Esophagus (tissue), 2 donors: Measurements from ENCODE around the gene PUM1. TPM values are rescaled to one million over a fixed set of nuclear protein-coding genes. Genes with fewer than 3 reads are reported as not detected.

Source experiments
- H3K27ac ChIP-seq, 2 donors: one replicate each; pipeline ENCODE4 v1.5.1; 2013; ENCODE audit warnings: low read depth in 2 of 2, mild to moderate bottlenecking in 2 of 2, inconsistent platforms in 1 of 2, low read length in 1 of 2, moderate library complexity in 1 of 2
- H3K27me3 ChIP-seq, 2 donors: one replicate each; pipeline ENCODE4 v1.6.1; 2013; ENCODE audit warnings: low read length in 2 of 2, control low read depth in 1 of 2, mild to moderate bottlenecking in 1 of 2; ENCODE audit not compliant: insufficient read depth in 2 of 2, control insufficient read depth in 1 of 2
- H3K36me3 ChIP-seq, 2 donors: one replicate each; pipeline ENCODE4 v1.6.1; 2013; ENCODE audit warnings: low read length in 1 of 2; ENCODE audit not compliant: control insufficient read depth in 2 of 2, insufficient read depth in 2 of 2
- H3K4me1 ChIP-seq, 2 donors: one replicate each; pipeline ENCODE4 v1.6.1; 2013; ENCODE audit warnings: low read length in 1 of 2; ENCODE audit not compliant: control insufficient read depth in 2 of 2, insufficient read depth in 2 of 2
- H3K4me3 ChIP-seq, 2 donors: one replicate each; pipeline ENCODE4 v1.5.1; 2013; ENCODE audit warnings: low read length in 2 of 2, mild to moderate bottlenecking in 2 of 2, low read depth in 1 of 2, moderate library complexity in 1 of 2
- H3K9me3 ChIP-seq, 2 donors: one replicate each; pipeline ENCODE4 v1.6.1; 2013; ENCODE audit warnings: mild to moderate bottlenecking in 2 of 2, low read depth in 1 of 2, low read length in 1 of 2, moderate library complexity in 1 of 2; ENCODE audit not compliant: control insufficient read depth in 2 of 2, insufficient read depth in 1 of 2
- WGBS, 2 donors: extraction: QIAGEN DNeasy Blood & Tissue Kit; methylation state at CpG; one replicate each; pipeline ENCODE4 v1.1.7; 2013; 5-methylcytosine and 5-hydroxymethylcytosine counted together
- polyA plus RNA-seq, 2 donors: library from polyadenylated mRNA; stranded (reverse); fragments of 200-250 nt; gene quantifications; one replicate each; pipeline ENCODE4 v1.2.3, GENCODE V29; 2013
- donor health status: healthy with polysubstance abuse.
- donor health status: Bipolar disorder and iron deficiency.

The PUM1 gene
- polyA plus RNA-seq, 2 donors: 15.7 to 16.4 TPM

DNA sequence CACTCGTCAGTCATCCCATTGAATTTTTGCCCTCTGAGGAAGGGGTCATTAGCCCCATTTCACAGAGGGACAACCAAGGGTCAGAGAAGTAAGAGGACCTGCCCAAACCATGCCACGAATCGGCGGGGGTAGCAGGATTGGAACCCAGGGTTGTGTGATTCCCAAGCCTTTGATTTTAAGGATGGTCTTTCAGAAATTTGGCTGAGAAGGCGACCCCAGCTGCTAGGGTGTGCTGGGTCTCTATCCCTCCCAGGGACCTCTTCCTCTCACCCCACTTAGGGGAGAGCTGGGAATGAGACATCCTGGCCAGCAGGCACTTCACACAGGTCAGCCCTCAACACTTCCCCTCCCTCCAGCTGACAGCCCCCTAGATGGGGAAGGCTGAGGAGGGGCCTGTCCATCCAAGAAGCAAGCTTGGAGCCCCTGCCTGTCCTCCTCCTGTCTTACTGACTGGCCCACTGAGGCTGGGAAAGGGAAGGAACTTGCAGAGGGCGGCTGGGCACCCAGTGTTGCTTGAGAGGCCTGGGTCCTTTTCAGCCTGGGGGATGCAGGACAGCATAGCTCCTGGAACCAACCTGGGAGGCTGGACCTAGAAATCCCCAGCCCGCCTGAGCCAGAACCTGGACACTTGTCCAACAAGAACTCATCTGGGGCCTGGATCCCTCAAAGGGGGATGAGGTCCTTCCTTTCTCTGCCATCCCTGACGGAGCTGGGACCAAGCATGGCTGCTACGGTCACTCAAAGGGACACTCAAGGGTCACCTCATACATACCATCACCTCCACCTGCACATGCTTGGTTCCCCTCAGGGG, 158.7 kb downstream of the PUM1 start:
- H3K4me1 ChIP-seq: peaks cover 10 to 19% of the 10 kb centered on the region in 2 donors
- peak overlapping the region in 1 of 2 donors; percentile 8 for H3K27ac ChIP-seq
- no peaks in the 10 kb centered on the region for H3K9me3 ChIP-seq
- 85 to 87% methylated on average over 9 of the region's 9 CpGs for WGBS, 2 donors
- no peak overlapping the region for H3K4me3 ChIP-seq
- H3K36me3 ChIP-seq: no peaks in the 10 kb centered on the region
- H3K27me3 ChIP-seq: no peaks in the 10 kb centered on the region

DNA sequence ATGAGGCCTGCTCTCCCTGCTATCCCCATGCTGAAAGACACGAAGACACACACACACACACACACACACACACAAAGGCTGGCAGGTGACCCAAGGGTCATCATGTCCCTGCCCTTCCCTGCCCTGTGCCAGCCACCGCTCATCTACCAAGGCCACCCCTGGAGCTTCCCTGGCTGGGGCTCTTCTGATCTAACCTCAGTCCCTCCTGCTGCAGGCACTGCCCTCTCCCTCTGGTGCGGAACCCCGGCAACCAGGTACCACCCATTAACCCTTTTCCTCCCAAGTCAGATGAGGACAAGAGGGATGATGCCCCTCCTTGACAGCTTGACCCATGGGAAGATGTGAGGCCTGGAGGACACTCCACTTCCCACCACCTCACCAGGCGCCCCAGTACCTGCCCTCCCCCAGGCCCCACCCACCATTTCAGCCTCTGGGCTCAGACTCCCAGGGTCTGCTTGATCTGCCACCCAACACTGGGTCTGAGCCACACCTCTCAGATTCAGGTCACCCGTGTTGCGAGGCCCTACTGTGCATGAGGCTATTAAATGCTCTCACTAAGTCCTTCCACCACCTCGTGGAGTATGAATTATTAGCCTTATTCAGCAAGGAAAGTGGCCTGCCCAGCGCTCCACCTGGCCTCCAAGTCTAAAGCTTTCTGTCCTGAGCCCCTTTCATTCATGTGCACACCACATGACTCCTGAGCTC, 159.4 kb downstream of the PUM1 start:
- H3K4me1 ChIP-seq: peaks cover 11 to 19% of the 10 kb centered on the region in 2 donors
- H3K4me3 ChIP-seq: no peak overlapping the region
- no peaks in the 10 kb centered on the region for H3K27me3 ChIP-seq
- no peaks in the 10 kb centered on the region for H3K9me3 ChIP-seq
- H3K27ac ChIP-seq: peak overlapping the region in 1 of 2 donors; percentile 34
- no peaks in the 10 kb centered on the region for H3K36me3 ChIP-seq
- 56 to 58% methylated on average over 9 of the region's 9 CpGs for WGBS, 2 donors

DNA sequence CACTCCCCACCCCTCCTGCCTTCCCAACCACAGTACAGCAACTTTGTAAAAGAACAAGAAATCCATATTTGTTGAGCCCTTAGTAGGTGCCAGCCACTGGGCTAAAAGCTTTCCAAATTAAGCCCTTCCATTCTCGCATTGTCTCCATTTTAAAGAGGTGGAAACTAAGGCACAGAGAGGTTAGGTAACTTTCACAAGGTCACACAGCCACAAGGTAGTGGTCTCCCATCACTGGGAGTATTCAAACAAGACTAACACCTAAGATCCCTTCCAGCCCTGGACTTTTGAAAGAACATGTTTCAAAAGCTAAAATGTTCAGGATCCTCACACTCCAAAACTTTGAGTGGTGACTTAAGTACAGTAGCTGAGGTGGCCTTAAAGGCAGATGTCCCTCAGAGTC, 160.1 kb downstream of the PUM1 start:
- Histone ChIP-seq H3K4me3 (no peak overlapping the region), H3K36me3 (no peaks in the 10 kb centered on the region), H3K27ac (no peak overlapping the region), H3K4me1 (peaks cover 11 to 19% of the 10 kb centered on the region in 2 donors), H3K9me3 (no peaks in the 10 kb centered on the region), H3K27me3 (no peaks in the 10 kb centered on the region)
- 70 to 87% methylated on average over 1 of the region's 1 CpG for WGBS, 2 donors

DNA sequence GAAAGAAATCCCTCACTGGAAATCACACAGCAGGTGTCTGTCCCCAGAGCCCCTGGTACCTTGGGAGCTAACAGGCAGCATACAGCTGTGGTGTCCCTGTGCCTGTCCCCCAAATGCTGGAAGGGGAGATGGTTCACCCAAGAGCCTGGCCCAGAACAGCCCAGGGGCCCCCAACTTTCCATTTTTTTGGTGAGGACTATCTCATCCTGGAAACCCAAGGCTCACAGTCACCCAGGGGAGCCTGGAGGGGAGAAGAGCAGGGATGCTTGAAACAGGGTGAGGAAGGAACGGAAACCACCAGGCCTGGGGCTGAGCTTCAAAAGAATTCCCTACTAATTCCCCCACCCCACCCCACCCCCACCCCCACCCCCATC, 160.6 kb downstream of the PUM1 start:
- 80 to 94% methylated on average over 1 of the region's 1 CpG for WGBS, 2 donors
- Histone ChIP-seq H3K4me1 (peaks cover 11 to 19% of the 10 kb centered on the region in 2 donors), H3K4me3 (no peak overlapping the region), H3K27ac (no peak overlapping the region), H3K27me3 (no peaks in the 10 kb centered on the region), H3K9me3 (no peaks in the 10 kb centered on the region), H3K36me3 (no peaks in the 10 kb centered on the region)

DNA sequence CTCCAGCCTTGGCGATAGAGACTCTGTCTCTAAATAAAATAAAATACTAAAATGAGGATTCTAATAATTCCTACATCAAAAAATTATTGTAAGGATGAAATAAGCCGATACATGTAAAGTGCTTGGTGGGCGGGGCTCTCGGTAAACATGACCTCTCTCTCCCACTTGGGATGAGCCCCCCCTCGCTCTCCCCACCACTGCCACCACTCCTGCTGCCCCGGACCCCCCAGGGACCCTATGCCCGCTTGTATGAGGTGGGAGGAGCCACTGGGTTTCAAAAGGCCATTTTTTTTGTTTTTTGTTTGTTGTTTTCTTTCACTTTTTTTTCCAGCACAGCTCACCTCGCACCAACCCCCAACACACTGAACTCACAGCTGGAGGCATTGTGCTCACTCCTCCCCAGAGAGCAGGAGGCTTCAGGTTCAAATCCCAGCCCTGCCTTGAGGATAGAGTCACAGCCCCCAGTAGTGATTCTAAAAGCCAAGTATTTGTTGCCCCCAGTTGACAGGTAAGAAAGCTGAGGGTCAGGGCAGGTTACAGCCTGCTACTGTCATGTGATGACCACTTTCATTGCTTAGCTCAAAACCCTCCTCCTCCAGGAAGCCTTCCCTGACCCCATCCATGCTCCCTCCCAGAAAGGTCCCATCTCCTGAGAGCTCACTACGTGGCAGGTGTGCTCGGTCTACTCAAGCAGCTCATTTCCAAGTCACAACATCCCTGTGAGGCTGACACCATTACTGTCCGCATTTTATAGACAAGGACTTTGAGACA, 161.1 kb downstream of the PUM1 start:
- peaks cover 11 to 17% of the 10 kb centered on the region in 2 donors for H3K4me1 ChIP-seq
- H3K9me3 ChIP-seq: no peaks in the 10 kb centered on the region
- no peak overlapping the region for H3K27ac ChIP-seq
- no peak overlapping the region for H3K4me3 ChIP-seq
- H3K36me3 ChIP-seq: no peaks in the 10 kb centered on the region
- H3K27me3 ChIP-seq: no peaks in the 10 kb centered on the region
- WGBS, 2 donors: 59 to 66% methylated on average over 11 of the region's 11 CpGs

DNA sequence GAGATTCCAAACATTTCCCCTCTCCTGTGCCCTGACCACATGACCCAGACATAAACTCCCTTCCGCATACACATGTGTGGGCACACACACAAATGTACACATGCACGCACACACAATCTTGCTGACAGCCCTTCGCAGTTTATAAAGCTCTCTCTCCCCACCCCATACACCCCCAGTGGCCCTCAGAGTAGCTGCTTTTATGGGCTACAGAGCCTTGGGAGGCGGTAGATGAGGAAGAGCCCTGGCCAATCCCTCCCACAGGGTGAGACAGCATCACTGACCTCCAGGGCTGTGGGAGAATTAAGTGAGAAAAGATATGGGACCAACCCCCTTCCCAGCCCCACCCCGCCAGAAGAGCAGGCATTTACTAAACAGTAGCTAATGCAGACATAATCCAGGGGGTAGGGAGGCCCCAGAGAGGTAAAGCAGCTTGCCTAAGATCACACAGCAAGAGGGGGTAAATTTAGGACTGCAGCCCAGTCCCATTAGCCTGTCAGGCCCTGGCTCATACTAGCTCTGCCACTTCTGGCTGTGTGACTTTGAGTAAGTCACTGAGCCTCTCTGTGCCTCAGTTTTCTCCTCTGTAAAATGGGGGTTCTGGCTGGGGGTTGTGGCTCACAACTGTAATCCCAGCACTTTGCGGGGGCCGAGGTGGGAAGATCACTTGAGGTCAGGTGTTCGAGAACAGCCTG, 162.0 kb downstream of the PUM1 start:
- Histone ChIP-seq H3K9me3 (no peaks in the 10 kb centered on the region), H3K4me3 (no peak overlapping the region), H3K27me3 (no peaks in the 10 kb centered on the region), H3K27ac (peak overlapping the region; percentile 23 to 70), H3K4me1 (peaks cover 11% of the 10 kb centered on the region in 2 donors), H3K36me3 (no peaks in the 10 kb centered on the region)
- WGBS, 2 donors: 72 to 85% methylated on average over 8 of the region's 8 CpGs

DNA sequence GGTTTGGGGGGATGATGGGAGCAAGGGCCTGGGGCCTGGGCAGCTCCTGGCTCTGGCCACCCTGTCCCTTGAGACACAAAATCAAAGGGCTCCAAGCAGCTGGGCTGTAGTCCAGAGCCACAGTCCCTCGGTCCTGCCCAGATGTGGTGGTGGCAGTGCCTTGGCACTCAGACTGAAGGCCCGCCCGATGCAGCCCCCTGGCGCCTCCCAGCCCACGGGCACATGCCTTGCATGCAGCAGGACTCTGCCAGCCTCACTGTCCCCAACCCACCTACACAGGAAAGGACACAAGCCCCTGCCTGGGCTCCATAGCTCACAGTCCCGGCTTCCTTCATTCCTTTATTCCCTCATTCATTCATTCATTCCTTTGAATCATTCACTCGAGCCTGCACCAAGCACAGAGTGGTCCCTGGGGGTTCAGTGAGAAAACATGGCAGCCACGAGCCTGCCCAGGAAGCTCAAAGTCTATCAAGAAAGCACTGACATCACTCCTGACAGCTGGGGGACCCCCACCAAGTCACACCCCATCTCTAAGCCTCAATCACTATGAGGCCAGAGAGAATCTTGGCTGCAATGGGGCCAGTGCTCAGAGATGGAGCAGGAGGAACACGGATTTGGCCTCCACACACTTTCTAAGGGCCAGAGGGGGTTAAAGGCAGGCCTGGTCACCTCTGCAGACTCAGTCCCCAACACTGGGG, 162.8 kb downstream of the PUM1 start:
- Histone ChIP-seq H3K27me3 (no peaks in the 10 kb centered on the region), H3K36me3 (no peaks in the 10 kb centered on the region), H3K9me3 (no peaks in the 10 kb centered on the region), H3K4me1 (peaks cover 10% of the 10 kb centered on the region in 2 donors), H3K4me3 (no peak overlapping the region), H3K27ac (peak overlapping the region; percentile 38 to 70)
- WGBS, 2 donors: 61 to 70% methylated on average over 9 of the region's 9 CpGs

DNA sequence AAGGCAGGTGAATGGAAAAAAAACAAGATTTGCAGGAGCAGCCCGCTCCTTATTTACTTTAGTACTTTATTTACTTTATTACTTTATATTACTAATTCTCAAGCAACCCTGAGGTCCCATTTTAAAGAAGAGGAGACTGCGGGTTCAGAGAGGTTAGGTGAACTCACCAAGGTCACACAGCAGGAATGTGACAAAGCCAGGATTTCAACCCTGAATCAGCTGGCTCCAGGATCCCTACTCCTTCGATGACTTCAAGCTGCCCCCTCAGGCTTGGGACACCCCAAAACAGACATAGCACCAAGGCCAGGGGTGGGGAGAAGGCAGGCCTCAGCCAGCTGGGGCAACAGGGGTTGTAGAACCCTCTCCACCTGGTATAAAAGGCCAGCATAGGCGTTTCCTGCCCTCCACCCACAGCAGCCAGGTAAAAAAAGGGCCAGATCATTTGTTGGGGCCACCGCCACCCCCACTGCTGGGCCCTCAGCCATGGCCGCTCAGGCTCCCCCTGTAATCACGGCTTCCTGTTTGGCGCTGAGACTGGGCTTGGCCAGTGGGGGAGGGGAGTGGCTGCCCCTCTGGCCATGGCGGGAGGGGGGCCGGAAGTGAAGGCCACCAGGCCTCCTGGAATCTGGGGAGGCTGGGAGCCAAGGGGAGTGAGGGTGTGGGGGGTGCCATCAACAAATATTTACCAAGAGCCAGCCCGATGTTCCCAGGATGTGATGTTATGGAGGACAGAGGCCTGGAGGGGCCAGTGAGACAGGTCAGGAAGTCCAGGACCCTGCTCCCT, 163.5 kb downstream of the PUM1 start:
- Histone ChIP-seq H3K9me3 (no peaks in the 10 kb centered on the region), H3K36me3 (no peaks in the 10 kb centered on the region), H3K27ac (peak overlapping the region; percentile 38 to 70), H3K4me1 (peaks cover 3 to 5% of the 10 kb centered on the region in 2 donors), H3K27me3 (no peaks in the 10 kb centered on the region), H3K4me3 (no peak overlapping the region)
- 50 to 58% methylated on average over 10 to 11 of the region's 11 CpGs for WGBS, 2 donors
